ENCODE measurements around the gene C1orf159. TPM values are rescaled to one million over a fixed set of nuclear protein-coding genes. Genes with fewer than 3 reads are reported as not detected.

Gene C1orf159
- total and polyA plus RNA-seq, 9 of the 15 experiments (the other 6 are each of a cell fraction or from before 2014, with no cell fraction given), result 0.28 to 54.9 (median 10.6) TPM

GRCh38 chr1:1157426-1157913, 41.6 kb upstream of the C1orf159 start (continued):
- TF ChIP-seq NR2C2 (CRISPR knock-in tag; IDR thresholded peaks at IDR 0.05), result no peak
- TF ChIP-seq NR2C2 (tag; IDR thresholded peaks at IDR 0.05), result peak; percentile 63
- peak; percentile 35; the same call in 1 of the 2 replicates for TF ChIP-seq ZBTB7A (IDR thresholded peaks at IDR 0.05; ENCODE audit: borderline replicate concordance, control insufficient read depth, low read depth, low read length)

GRCh38 chr1:1157033-1157365, 41.1 kb upstream of the C1orf159 start:
- ATAC-seq, result peak; percentile 6; the same call in 1 of the 3 replicates
- ChIA-PET POLR2A (interaction anchor here (0.7 to 1.3 kb wide), 2 partner anchors 9 to 317 kb away, joined by 3 to 7 read pairs; no protein-coding TSS in a partner anchor), CTCF (ENCODE audit: low intra/inter-chr PET ratio) (no interaction called here)
- Histone ChIP-seq H3K79me2 (ENCODE audit: control insufficient read depth, insufficient read depth, low read length) (no peaks in the 10 kb centered on the region), H2AFZ (ENCODE audit: low read depth, low read length) (no peak overlapping the region), H3K4me1 (replicated peaks in 1 of 2; ENCODE audit: control insufficient read depth in 2 of 2, insufficient read depth in 2 of 2, low read length in 2 of 2) (peaks cover 25 to 55% of the 10 kb centered on the region in 2 experiments), H3K36me3 (ENCODE audit: control insufficient read depth, insufficient read depth, low read length) (no peaks in the 10 kb centered on the region), H3K27ac (ENCODE audit: extremely low read depth, low read depth, low read length) (no peak overlapping the region), H3K9ac (ENCODE audit: insufficient read depth in 1 of 2, low read depth in 2 of 2, low read length in 2 of 2) (peak overlapping the region in 1 of 2 experiments; percentile 89; a peak in 2 of 4 replicates), H3K4me2 (ENCODE audit: insufficient read depth, low read length) (0 out of 2 replicates have a peak overlapping the region, but pooled peaks have one; percentile 12), H3K27me3 (ENCODE audit: control insufficient read depth in 2 of 2, insufficient read depth in 2 of 2, low read length in 2 of 2) (peaks cover under 1 to 5% of the 10 kb centered on the region in 2 experiments; a peak in 3 of 5 replicates), H3K9me3 (replicated peaks; ENCODE audit: control insufficient read depth, insufficient read depth, low read depth, low read length) (no peaks in the 10 kb centered on the region), H3K4me3 (no peak overlapping the region), H4K20me1 (replicated peaks; ENCODE audit: control insufficient read depth, insufficient read depth, low read length) (no peaks in the 10 kb centered on the region), H3K9me1 (ENCODE audit: control insufficient read depth, insufficient read depth, low read length) (no peaks in the 10 kb centered on the region)
- in situ Hi-C loops (cut with MboI) (no loop called here), intact Hi-C loops (cut with micrococcal nuclease) (no loop called here)
- no peak for DNase-seq (ENCODE audit: extremely low read depth in 1 of 4, low spot score in 3 of 4)
- FAIRE-seq, result no peak
- TF ChIP-seq DNMT1 (IDR thresholded peaks at IDR 0.05) (no peak), GATAD2B (IDR thresholded peaks at IDR 0.05; ENCODE audit: borderline replicate concordance) (no peak), ZNF263 (CRISPR knock-in tag; IDR thresholded peaks at IDR 0.05; ENCODE audit: borderline replicate concordance) (peak; percentile 9; the same call in 1 of the 2 replicates), KDM1A (IDR thresholded peaks at IDR 0.05) (no peak), ZNF407 (IDR thresholded peaks at IDR 0.05; ENCODE audit: low read depth) (no peak), COPS2 (conservative IDR thresholded peaks at IDR 0.05) (no peak), ZNF280A (IDR thresholded peaks at IDR 0.05; ENCODE audit: low read depth, partially characterized antibody) (no peak)
- no TSS peak for BruUV-seq (replicated peaks)
- 39% methylated on average over 3 of the region's 9 CpGs for WGBS (ENCODE audit: insufficient coverage, low coverage, missing lambda C conversion rate)
